ENCODE data around the gene PACRG. TPM values are rescaled to one million over a fixed set of nuclear protein-coding genes. Genes with fewer than 3 reads are reported as not detected.

Gene PACRG
- total RNA-seq, 1 experiment from 2014 or later, result 0.26 TPM

DNA sequence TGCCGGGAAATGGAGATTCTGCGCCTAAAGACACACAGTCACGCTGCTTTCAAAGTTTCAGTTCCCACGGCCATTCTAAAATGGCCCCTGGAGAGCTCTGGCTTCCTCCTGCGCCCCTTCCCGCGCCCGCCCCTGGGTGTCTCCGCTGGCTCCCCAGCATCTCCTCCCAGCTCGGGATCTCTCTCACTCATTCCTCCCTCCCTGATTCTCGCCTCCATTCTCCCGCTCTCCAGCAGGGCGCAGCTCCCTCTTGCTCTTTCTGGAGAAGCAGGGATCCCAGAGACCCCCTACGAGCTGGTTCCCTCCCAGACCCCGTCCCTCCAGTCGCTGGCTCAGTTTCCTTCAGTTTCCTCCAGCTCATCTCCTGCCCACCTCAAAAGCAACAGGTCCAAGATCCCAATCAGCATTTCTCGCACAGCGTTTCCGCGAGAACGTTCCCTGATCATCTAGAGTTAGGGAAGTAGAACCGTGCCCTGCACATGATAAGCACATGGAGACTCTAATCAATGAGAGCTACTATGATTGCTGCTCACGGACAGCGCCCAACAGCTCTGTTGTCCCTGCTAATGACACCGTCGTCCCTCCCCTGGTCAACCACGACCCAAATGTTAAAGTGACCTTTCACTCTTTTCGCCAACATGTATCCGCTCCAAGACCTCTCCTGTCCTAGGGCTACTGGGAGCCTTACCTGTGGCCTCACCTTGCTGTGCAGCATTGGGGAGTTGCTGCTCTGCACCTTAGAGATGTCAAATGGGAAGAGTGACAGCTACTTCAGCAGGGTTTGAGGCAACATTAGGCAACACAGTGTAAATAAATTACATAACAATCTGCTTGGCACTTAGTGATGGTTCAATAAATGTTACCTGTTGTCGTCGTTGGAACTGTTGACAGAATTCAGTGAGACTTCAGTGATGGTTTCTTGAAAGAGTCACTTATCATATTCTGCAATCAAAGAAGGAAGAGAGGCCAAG is 468.2 kb downstream of the PACRG start:
- Histone ChIP-seq H3T11ph (ENCODE audit: low read length) (no peak overlapping the region), H3K4me1 (ENCODE audit: insufficient read depth, low read length) (no peaks in the 10 kb centered on the region), H3K14ac (ENCODE audit: insufficient read depth, low read length) (no peak overlapping the region), H3K27me3 (ENCODE audit: insufficient read depth, low read length) (no peaks in the 10 kb centered on the region), H2AFZ (ENCODE audit: low read length) (no peak overlapping the region), H2BK12ac (ENCODE audit: insufficient read length, low read depth, low read length) (no peak overlapping the region), H3K27ac (ENCODE audit: insufficient read length, low read depth, low read length) (no peak overlapping the region), H2BK5ac (ENCODE audit: insufficient read length, low read length) (no peak overlapping the region), H3K23me2 (ENCODE audit: insufficient read length, low read depth, low read length, poor library complexity, severe bottlenecking) (no peaks in the 10 kb centered on the region), H2BK120ac (ENCODE audit: low read depth, low read length, poor library complexity, severe bottlenecking) (no peak overlapping the region), H3K18ac (ENCODE audit: insufficient read length, low read depth, low read length) (no peak overlapping the region), H3K9me3 (ENCODE audit: control insufficient read depth, low read depth, low read length) (no peaks in the 10 kb centered on the region), H3K79me1 (ENCODE audit: insufficient read depth, low read depth, low read length, poor library complexity, severe bottlenecking) (no peaks in the 10 kb centered on the region), H4K20me1 (ENCODE audit: control insufficient read depth, insufficient read depth, insufficient read length) (no peaks in the 10 kb centered on the region), H4K91ac (ENCODE audit: insufficient read length, low read depth, low read length) (no peak overlapping the region), H3K23ac (ENCODE audit: insufficient read length, low read depth, low read length) (no peak overlapping the region), H3K4me2 (ENCODE audit: insufficient read depth, insufficient read length, low read length) (no peak overlapping the region), H2BK20ac (ENCODE audit: low read depth, low read length, poor library complexity, severe bottlenecking) (no peak overlapping the region), H3K4ac (ENCODE audit: low read depth, low read length) (no peak overlapping the region), H2AK5ac (ENCODE audit: insufficient read length, low read length) (no peak overlapping the region), H4K8ac (replicated peaks; ENCODE audit: insufficient read length, low read depth, low read length) (no peak overlapping the region), H2BK15ac (ENCODE audit: low read depth, low read length) (no peak overlapping the region), H4K5ac (ENCODE audit: insufficient read length, low read depth, low read length) (no peak overlapping the region), H3K56ac (ENCODE audit: insufficient read length, low read depth, low read length) (no peak overlapping the region), H3K79me2 (ENCODE audit: insufficient read depth, low read length) (no peaks in the 10 kb centered on the region), H3K9ac (ENCODE audit: extremely low read depth, insufficient read length, low read length) (no peak overlapping the region)
- no peak overlapping the region; a peak in 1 of 7 replicates for H3K27ac Mint-ChIP-seq
- no CpG with 5 or more reads among the region's 31 CpGs for WGBS (ENCODE audit: extremely low coverage, insufficient read length, low lambda C conversion rate)
- H3K4me1 Mint-ChIP-seq, result peaks cover 13 to 16% of the 10 kb centered on the region in 2 experiments
- DNase-seq, result no peak
- H3K27me3 Mint-ChIP-seq (ENCODE audit: low read depth), result peaks cover 1% of the 10 kb centered on the region
- H3K9me3 Mint-ChIP-seq, result no peaks in the 10 kb centered on the region; a peak in 1 of 5 replicates
- TF ChIP-seq, protein P1, sequence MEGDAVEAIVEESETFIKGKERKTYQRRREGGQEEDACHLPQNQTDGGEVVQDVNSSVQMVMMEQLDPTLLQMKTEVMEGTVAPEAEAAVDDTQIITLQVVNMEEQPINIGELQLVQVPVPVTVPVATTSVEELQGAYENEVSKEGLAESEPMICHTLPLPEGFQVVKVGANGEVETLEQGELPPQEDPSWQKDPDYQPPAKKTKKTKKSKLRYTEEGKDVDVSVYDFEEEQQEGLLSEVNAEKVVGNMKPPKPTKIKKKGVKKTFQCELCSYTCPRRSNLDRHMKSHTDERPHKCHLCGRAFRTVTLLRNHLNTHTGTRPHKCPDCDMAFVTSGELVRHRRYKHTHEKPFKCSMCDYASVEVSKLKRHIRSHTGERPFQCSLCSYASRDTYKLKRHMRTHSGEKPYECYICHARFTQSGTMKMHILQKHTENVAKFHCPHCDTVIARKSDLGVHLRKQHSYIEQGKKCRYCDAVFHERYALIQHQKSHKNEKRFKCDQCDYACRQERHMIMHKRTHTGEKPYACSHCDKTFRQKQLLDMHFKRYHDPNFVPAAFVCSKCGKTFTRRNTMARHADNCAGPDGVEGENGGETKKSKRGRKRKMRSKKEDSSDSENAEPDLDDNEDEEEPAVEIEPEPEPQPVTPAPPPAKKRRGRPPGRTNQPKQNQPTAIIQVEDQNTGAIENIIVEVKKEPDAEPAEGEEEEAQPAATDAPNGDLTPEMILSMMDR (conservative IDR thresholded peaks at IDR 0.05), result 0 out of 3 replicates have a peak, but pooled peaks have one; percentile 16
- no peak overlapping the region; a peak in 1 of 5 replicates for H3K4me3 Mint-ChIP-seq
- no peaks in the 10 kb centered on the region for H3K36me3 Mint-ChIP-seq (ENCODE audit: insufficient read depth in 1 of 3, low read depth in 3 of 3)
